OCI-LY3 (cell line): ENCODE results near the gene LAD1.

Experiments used
- H2AFZ ChIP-seq: fragments of 200-600, 300-600 bp; shearing (Covaris generic); 2 replicates; pipeline ENCODE4 v1.6.0; 2014; ENCODE audit warnings: antibody characterized with exemption, low read depth, low read length
- H3K27ac ChIP-seq: fragments of 200-600, 300-600 bp; sonication (generic); 2 replicates; pipeline ENCODE4 v1.5.1; 2014; ENCODE audit warnings: mild to moderate bottlenecking, low read length, moderate library complexity, mixed read lengths
- H3K27me3 ChIP-seq: fragments of 200-600, 300-600 bp; sonication (generic); 2 replicates; pipeline ENCODE4 v1.6.1; 2014; ENCODE audit warnings: low read depth, low read length, mixed read lengths
- H3K36me3 ChIP-seq: fragments of 200-600, 300-600 bp; sonication (generic); replicated peaks from 2 replicates; pipeline ENCODE3; 2014; ENCODE audit warnings: low read depth, low read length, mixed read lengths
- H3K4me1 ChIP-seq: fragments of 300-600, 200-600 bp; sonication (generic); 2 replicates; pipeline ENCODE4 v1.6.1; 2014; ENCODE audit warnings: low read length, mixed read lengths
- H3K4me2 ChIP-seq: fragments of 200-600, 300-600 bp; sonication (generic); 2 replicates; pipeline ENCODE4 v1.6.1; 2014; ENCODE audit warnings: low read length, mixed read lengths
- H3K4me3 ChIP-seq: fragments of 300-600, 200-600 bp; sonication (generic); 2 replicates; pipeline ENCODE4 v1.5.1; 2014; ENCODE audit warnings: antibody characterized with exemption, mild to moderate bottlenecking, low read length, moderate library complexity
- H3K79me2 ChIP-seq: fragments of 300-600, 200-600 bp; shearing (Covaris generic); 2 replicates; pipeline ENCODE4 v1.6.1; 2014; ENCODE audit warnings: mild to moderate bottlenecking, low read length, mixed read lengths
- H3K9ac ChIP-seq: fragments of 300-600, 200-600 bp; shearing (Covaris generic); 2 replicates; pipeline ENCODE4 v1.6.0; 2014; ENCODE audit warnings: mild to moderate bottlenecking, low read length, moderate library complexity
- H3K9me3 ChIP-seq: fragments of 200-600, 300-600 bp; shearing (Covaris generic); 2 replicates; pipeline ENCODE4 v1.6.1; 2014; ENCODE audit warnings: low read length, mixed read lengths; ENCODE audit not compliant: insufficient read depth
- H4K20me1 ChIP-seq: fragments of 200-600, 300-600 bp; sonication (generic); 2 replicates; pipeline ENCODE4 v1.6.1; 2016; ENCODE audit warnings: low read length, mixed read lengths; ENCODE audit not compliant: insufficient read depth
- CTCF ChIP-seq: fragments of 200-600, 300-600 bp; sonication (generic); IDR thresholded peaks from 2 replicates; pipeline ENCODE4 v1.5.1; 2014; ENCODE audit warnings: antibody characterized with exemption, low read length, low read depth
- EZH2phosphoT487 ChIP-seq: fragments of 200-600 bp; shearing (Covaris generic); IDR thresholded peaks from 2 replicates; pipeline ENCODE4 v1.6.1; 2018; ENCODE audit warnings: antibody characterized with exemption, mixed run types, low read depth

The LAD1 gene

DNA sequence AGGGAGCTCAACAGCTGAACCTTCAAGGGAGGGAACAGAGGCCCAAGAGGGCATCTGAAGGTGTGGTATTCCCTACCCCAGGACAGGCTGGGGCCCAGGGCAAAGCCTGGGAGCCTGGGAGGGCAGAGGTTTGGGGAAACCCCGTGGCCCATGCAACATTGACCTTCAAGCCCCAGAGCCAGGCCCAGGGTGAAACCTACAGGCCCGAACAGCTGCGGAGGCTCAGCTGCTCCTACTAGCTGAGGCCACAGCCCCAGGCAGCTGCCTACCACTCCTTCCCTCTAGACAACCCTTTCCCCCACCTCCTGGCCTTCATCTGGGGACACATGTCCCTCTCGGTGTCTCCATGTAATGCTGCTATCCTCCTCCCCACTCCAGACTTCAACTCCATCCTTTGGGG lies 3.2 kb downstream of the LAD1 start:
- H2AFZ ChIP-seq: no peak overlapping the region
- no peak overlapping the region for H3K27ac ChIP-seq
- no peaks in the 10 kb centered on the region for H3K9me3 ChIP-seq
- H3K79me2 ChIP-seq: no peaks in the 10 kb centered on the region
- H3K4me2 ChIP-seq: no peak overlapping the region
- no peaks in the 10 kb centered on the region for H4K20me1 ChIP-seq
- no peak overlapping the region for H3K9ac ChIP-seq
- H3K36me3 ChIP-seq: no peaks in the 10 kb centered on the region
- peaks cover 17% of the 10 kb centered on the region for H3K4me1 ChIP-seq
- H3K27me3 ChIP-seq: peaks cover 14% of the 10 kb centered on the region; the same call in 1 of the 2 replicates
- no peak overlapping the region for H3K4me3 ChIP-seq
- TF ChIP-seq EZH2phosphoT487 (no peak), CTCF (no peak)

DNA sequence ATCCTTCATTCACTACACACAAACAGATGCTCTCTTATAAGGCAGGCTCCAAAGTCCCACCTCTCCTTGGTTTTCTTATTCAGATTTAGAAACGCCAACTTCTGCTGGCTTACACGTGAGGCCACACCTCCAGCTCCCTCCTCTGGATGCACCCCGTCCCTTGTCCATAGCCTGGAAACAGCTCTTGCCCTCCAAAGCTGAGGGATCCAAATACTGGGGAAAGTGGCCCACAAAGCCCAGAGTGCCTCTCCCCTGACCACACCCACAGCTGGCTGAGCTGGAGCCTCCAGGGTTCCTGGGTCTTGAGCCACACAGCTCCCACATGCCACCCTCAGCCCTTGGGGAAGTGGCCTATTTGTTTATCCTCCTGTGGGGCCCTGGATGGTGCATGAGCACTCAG lies 4.5 kb downstream of the LAD1 start:
- no peak for TF ChIP-seq EZH2phosphoT487
- TF ChIP-seq CTCF: no peak
- H3K4me1 ChIP-seq: peaks cover 17% of the 10 kb centered on the region
- no peak overlapping the region for H3K9ac ChIP-seq
- H2AFZ ChIP-seq: no peak overlapping the region
- no peak overlapping the region for H3K4me2 ChIP-seq
- H3K36me3 ChIP-seq: no peaks in the 10 kb centered on the region
- H3K4me3 ChIP-seq: no peak overlapping the region
- no peaks in the 10 kb centered on the region for H3K9me3 ChIP-seq
- no peaks in the 10 kb centered on the region for H3K79me2 ChIP-seq
- H3K27me3 ChIP-seq: 0 out of 2 replicates have a peak, but pooled peaks cover 5% of the 10 kb centered on the region
- no peak overlapping the region for H3K27ac ChIP-seq
- no peaks in the 10 kb centered on the region for H4K20me1 ChIP-seq

DNA sequence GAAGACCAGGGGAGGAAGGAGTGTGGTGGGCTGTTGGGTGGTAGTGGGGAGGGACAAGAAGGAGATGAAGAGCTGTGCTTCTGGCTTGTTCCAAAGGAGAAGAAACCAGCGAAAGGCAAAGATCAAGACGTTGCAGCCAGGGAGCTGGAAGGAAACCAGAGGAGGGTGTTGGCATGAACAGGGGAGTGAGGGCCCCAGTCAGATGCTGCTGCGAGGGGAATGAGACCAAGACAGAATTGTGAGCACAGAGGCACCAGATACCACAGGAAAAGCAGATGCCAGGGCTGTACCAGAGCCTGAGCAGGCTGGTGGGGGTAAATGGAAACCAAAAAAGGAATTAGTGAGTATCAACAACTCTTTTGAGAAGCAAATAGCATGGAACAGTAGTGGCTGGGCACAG lies 6.0 kb downstream of the LAD1 start:
- no peak overlapping the region for H3K4me2 ChIP-seq
- H3K79me2 ChIP-seq: no peaks in the 10 kb centered on the region
- no peaks in the 10 kb centered on the region for H4K20me1 ChIP-seq
- H3K27me3 ChIP-seq: 0 out of 2 replicates have a peak, but pooled peaks cover 5% of the 10 kb centered on the region
- no peaks in the 10 kb centered on the region for H3K9me3 ChIP-seq
- H3K4me1 ChIP-seq: peaks cover 17% of the 10 kb centered on the region
- no peak overlapping the region for H3K27ac ChIP-seq
- no peak overlapping the region for H3K9ac ChIP-seq
- TF ChIP-seq CTCF: no peak
- no peak for TF ChIP-seq EZH2phosphoT487
- H3K36me3 ChIP-seq: no peaks in the 10 kb centered on the region
- no peak overlapping the region for H3K4me3 ChIP-seq
- H2AFZ ChIP-seq: no peak overlapping the region

DNA sequence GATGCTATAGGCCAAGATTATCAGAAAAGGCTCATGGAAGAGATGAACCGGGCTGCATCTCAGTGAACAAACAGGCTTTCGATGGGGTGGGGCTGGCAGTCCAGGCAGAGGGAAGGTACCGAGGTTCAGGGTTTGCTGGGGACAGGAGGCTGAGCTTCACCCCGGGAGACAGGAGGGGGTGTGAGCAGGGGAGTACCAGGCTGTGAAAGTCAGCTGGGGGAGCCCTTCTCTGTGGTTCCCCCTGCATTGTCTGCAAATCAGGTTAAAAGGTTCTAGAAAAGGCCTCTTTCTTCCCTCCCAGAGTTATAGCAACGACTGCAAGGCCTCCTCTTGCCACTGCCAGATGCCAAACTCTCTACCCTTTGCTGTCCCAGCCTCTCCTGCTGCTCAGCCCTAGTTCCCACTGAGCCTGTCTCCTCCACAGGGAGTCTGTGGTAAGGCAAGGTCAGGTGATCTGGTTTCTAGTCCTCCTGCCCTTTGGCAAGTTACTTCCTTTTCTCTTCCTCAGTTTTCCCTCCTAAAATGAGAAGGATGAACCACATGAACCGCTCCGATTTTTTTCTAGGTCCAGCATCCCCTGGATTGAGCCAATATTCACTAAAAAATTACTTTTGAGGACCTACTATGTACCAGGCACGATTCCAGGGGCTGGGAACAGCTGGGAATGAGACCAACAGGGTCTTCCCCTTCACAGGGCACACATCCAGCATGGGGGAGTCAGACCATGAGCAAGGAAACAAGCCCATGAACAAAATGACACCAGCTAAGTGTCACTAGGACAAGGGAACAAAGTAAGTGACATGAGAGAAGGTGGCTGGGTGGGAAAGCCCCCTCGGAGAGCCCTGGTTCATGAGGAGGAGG lies 7.2 kb downstream of the LAD1 start:
- Histone ChIP-seq H3K9me3 (no peaks in the 10 kb centered on the region), H3K79me2 (no peaks in the 10 kb centered on the region), H3K9ac (no peak overlapping the region), H3K27me3 (peaks cover 14% of the 10 kb centered on the region), H3K4me3 (no peak overlapping the region), H2AFZ (no peak overlapping the region), H3K27ac (no peak overlapping the region), H4K20me1 (no peaks in the 10 kb centered on the region), H3K36me3 (no peaks in the 10 kb centered on the region), H3K4me2 (no peak overlapping the region), H3K4me1 (peaks cover 17% of the 10 kb centered on the region)
- no peak for TF ChIP-seq CTCF
- no peak for TF ChIP-seq EZH2phosphoT487
